WTC11 (cell line): Measurements from ENCODE around the gene LAMB4.

Source experiments
- ATF2 ChIP-seq: sonication (generic); formaldehyde crosslinking; IDR thresholded peaks from 2 replicates; pipeline ENCODE4 v1.8.1; 2022; ENCODE audit warnings: low read depth, missing genetic modification reagents, borderline replicate concordance
- ATF6 ChIP-seq: sonication (generic); formaldehyde crosslinking; IDR thresholded peaks from 2 replicates; pipeline ENCODE4 v1.8.1; 2023; ENCODE audit warnings: mild to moderate bottlenecking, missing genetic modification reagents
- CTCF ChIP-seq: fragments of 200-600 bp; IDR thresholded peaks from 2 replicates; pipeline ENCODE4 v1.8.0; 2022; ENCODE audit warnings: antibody characterized with exemption
- E2F1 ChIP-seq: sonication (generic); formaldehyde crosslinking; IDR thresholded peaks from 2 replicates; pipeline ENCODE4 v1.8.0; 2022; ENCODE audit warnings: mild to moderate bottlenecking, missing genetic modification reagents
- FOXK1 ChIP-seq: sonication (generic); formaldehyde crosslinking; IDR thresholded peaks from 2 replicates; pipeline ENCODE4 v1.8.0; 2022; ENCODE audit warnings: mild to moderate bottlenecking, moderate library complexity, missing genetic modification reagents
- FOXP1 ChIP-seq: sonication (generic); formaldehyde crosslinking; IDR thresholded peaks from 2 replicates; pipeline ENCODE4 v1.8.0; 2022; ENCODE audit warnings: missing genetic modification reagents, mild to moderate bottlenecking, moderate library complexity, borderline replicate concordance
- HMGA2 ChIP-seq: fragments of 250-450 bp; sonication (Bioruptor Pico); IDR thresholded peaks from 2 replicates; pipeline ENCODE4 v1.4.0; 2021; ENCODE audit warnings: mild to moderate bottlenecking, moderate library complexity
- NR1H2 ChIP-seq: sonication (generic); formaldehyde crosslinking; IDR thresholded peaks from 2 replicates; pipeline ENCODE4 v1.9.0; 2021; ENCODE audit warnings: mild to moderate bottlenecking, moderate library complexity, missing genetic modification reagents
- PRDM15 ChIP-seq: sonication (generic); formaldehyde crosslinking; IDR thresholded peaks from 2 replicates; pipeline ENCODE4 v1.8.0; 2022; ENCODE audit warnings: missing genetic modification reagents
- SMAD3 ChIP-seq: sonication (generic); formaldehyde crosslinking; IDR thresholded peaks from 2 replicates; pipeline ENCODE4 v1.8.0; 2022; ENCODE audit warnings: missing genetic modification reagents, mild to moderate bottlenecking, borderline replicate concordance
- SP1 ChIP-seq: sonication (generic); formaldehyde crosslinking; conservative IDR thresholded peaks from 2 replicates; pipeline ENCODE4 v1.8.1; 2022; ENCODE audit warnings: missing genetic modification reagents
- TEAD4 ChIP-seq: sonication (generic); formaldehyde crosslinking; IDR thresholded peaks from 2 replicates; pipeline ENCODE4 v1.8.0; 2022; ENCODE audit warnings: mild to moderate bottlenecking, missing genetic modification reagents
- USF1 ChIP-seq: sonication (generic); formaldehyde crosslinking; IDR thresholded peaks from 2 replicates; pipeline ENCODE4 v1.8.0; 2022; ENCODE audit warnings: mild to moderate bottlenecking, missing genetic modification reagents

- TF ChIP-seq CTCF (no peak), NR1H2 (CRISPR knock-in tag) (no peak), E2F1 (CRISPR knock-in tag) (no peak), ATF6 (no peak), USF1 (CRISPR knock-in tag) (no peak), ATF2 (CRISPR knock-in tag) (no peak), PRDM15 (CRISPR knock-in tag) (no peak), SP1 (CRISPR knock-in tag) (no peak), FOXK1 (CRISPR knock-in tag) (no peak), HMGA2 (CRISPR knock-in tag) (no peak), TEAD4 (no peak), SMAD3 (CRISPR knock-in tag) (no peak), FOXP1 (CRISPR knock-in tag) (no peak)
Measured at GRCh38 chr7:108157606-108158335, 27.6 kb upstream of the LAMB4 start.
